Lower leg skin (tissue), 3 donors: ENCODE data around the gene APBB2.

Experiments
- POLR2A ChIP-seq, 2 donors: fragments of 450-650 bp; IDR thresholded peaks; one replicate each; pipeline ENCODE4 v1.6.1; 2016 to 2017; ENCODE audit warnings: antibody characterized with exemption in 2 of 2, mild to moderate bottlenecking in 1 of 2, moderate library complexity in 1 of 2
- TF ChIP-seq, protein P1 (sequence below), 3 donors: fragments of 450-650 bp; IDR thresholded peaks; one replicate each; pipeline ENCODE4 v1.5.1; 2016; ENCODE audit warnings: antibody characterized with exemption in 3 of 3, mild to moderate bottlenecking in 3 of 3, moderate library complexity in 2 of 3

DNA sequence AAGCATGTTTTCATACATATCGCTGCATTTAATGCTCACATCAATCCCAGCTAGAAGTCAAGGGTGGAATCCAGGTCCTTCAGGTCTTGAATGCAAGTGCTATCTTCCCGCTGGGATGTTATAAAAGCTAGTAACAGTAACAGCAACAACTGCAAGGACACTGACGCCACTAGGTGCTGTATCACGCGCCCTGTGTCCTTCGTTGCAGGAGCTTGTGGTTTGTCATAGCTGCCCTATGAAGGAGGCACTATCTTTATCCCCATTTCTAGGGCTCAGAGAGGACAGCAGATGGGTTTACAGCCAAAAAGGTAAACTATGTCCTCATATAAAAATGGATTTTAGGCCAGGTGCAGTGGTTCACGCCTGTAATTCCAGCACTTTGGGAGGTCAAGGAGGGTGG lies 261.7 kb downstream of the APBB2 start:
- TF ChIP-seq, protein P1, sequence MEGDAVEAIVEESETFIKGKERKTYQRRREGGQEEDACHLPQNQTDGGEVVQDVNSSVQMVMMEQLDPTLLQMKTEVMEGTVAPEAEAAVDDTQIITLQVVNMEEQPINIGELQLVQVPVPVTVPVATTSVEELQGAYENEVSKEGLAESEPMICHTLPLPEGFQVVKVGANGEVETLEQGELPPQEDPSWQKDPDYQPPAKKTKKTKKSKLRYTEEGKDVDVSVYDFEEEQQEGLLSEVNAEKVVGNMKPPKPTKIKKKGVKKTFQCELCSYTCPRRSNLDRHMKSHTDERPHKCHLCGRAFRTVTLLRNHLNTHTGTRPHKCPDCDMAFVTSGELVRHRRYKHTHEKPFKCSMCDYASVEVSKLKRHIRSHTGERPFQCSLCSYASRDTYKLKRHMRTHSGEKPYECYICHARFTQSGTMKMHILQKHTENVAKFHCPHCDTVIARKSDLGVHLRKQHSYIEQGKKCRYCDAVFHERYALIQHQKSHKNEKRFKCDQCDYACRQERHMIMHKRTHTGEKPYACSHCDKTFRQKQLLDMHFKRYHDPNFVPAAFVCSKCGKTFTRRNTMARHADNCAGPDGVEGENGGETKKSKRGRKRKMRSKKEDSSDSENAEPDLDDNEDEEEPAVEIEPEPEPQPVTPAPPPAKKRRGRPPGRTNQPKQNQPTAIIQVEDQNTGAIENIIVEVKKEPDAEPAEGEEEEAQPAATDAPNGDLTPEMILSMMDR (IDR thresholded peaks at IDR 0.05) = no peak
- no peak for TF ChIP-seq POLR2A (IDR thresholded peaks at IDR 0.05)
